ENCODE results near the gene TMEM233.
"Not testable (repeated sequence)": the region's sequence is repeated elsewhere in the genome, so short reads cannot be mapped to it uniquely, and the experiment has no call there.

DNA sequence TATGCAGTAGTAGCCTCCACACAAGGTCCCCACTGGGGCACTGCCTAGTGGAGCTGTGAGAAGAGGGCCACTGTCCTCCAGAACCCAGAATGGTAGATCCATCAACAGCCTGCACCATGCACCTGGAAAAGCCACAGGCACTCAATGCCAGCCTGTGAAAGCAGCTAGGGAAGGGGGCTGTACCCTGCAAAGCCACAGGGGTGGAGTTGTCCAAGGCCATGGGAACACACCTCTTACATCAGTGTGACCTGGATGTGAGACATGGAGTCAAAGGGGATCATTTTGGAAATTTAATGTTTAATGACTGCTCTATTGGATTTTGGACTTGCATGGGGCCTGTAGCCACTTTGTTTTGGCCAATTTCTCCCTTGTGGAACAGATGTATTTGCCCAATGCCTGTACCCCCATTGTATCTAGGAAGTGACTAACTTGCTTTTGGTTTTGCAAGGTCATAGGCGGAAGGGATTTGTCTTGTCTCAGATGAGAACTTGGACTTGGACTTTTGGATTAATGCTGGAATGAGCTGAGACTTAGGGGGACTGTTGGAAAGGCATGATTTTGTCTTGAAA, 24.8 kb downstream of the TMEM233 start:
- TF ChIP-seq, protein P1, sequence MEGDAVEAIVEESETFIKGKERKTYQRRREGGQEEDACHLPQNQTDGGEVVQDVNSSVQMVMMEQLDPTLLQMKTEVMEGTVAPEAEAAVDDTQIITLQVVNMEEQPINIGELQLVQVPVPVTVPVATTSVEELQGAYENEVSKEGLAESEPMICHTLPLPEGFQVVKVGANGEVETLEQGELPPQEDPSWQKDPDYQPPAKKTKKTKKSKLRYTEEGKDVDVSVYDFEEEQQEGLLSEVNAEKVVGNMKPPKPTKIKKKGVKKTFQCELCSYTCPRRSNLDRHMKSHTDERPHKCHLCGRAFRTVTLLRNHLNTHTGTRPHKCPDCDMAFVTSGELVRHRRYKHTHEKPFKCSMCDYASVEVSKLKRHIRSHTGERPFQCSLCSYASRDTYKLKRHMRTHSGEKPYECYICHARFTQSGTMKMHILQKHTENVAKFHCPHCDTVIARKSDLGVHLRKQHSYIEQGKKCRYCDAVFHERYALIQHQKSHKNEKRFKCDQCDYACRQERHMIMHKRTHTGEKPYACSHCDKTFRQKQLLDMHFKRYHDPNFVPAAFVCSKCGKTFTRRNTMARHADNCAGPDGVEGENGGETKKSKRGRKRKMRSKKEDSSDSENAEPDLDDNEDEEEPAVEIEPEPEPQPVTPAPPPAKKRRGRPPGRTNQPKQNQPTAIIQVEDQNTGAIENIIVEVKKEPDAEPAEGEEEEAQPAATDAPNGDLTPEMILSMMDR (IDR thresholded peaks at IDR 0.05), result not testable (repeated sequence)
- not testable (repeated sequence) for TF ChIP-seq POLR2A (IDR thresholded peaks at IDR 0.05)

Data from heart left ventricle (tissue), 13 donors.